GM10248 (cell line): ENCODE measurements around the gene RGSL1.
"Not testable (repeated sequence)": the region's sequence is repeated elsewhere in the genome, so short reads cannot be mapped to it uniquely, and the experiment has no call there.

Source experiments
- CTCF ChIA-PET: fragments of 300-600 bp; sonication (Branson Sonifier 250); formaldehyde crosslinking; extraction: SDS; loops from one replicate; lab custom pipeline; 2021; ENCODE audit warnings: antibody characterized with exemption; lab: Yijun Ruan, JAX
- POLR2A ChIA-PET: fragments of 350-650 bp; sonication (Branson Sonifier 250); formaldehyde crosslinking; extraction: SDS; loops from one replicate; lab custom pipeline; 2020; ENCODE audit warnings: antibody characterized with exemption; lab: Yijun Ruan, JAX
- DNase-seq: peaks from one replicate; pipeline ENCODE4 v3.0.0; 2012; ENCODE audit errors: extremely low spot score
- CTCF ChIP-seq: IDR thresholded peaks from 2 replicates; pipeline ENCODE4 v1.5.1; 2012; ENCODE audit warnings: mild to moderate bottlenecking, low read depth; ENCODE audit errors: extremely low read depth, missing control alignments, control extremely low read depth

The RGSL1 gene

GRCh38 chr1:182495693-182496092 is 45.7 kb downstream of the RGSL1 start:
- POLR2A ChIA-PET, result no interaction called here
- TF ChIP-seq CTCF, result no peak
- CTCF ChIA-PET, result interaction anchor here (3.0 kb wide), 1 partner anchor 11 kb away, joined by 17 read pairs; no protein-coding TSS in a partner anchor
- DNase-seq, result no peak

GRCh38 chr1:182507685-182508084 is 57.7 kb downstream of the RGSL1 start:
- POLR2A ChIA-PET, result no interaction called here
- no peak for DNase-seq
- TF ChIP-seq CTCF, result no peak
- CTCF ChIA-PET, result no interaction called here

DNA sequence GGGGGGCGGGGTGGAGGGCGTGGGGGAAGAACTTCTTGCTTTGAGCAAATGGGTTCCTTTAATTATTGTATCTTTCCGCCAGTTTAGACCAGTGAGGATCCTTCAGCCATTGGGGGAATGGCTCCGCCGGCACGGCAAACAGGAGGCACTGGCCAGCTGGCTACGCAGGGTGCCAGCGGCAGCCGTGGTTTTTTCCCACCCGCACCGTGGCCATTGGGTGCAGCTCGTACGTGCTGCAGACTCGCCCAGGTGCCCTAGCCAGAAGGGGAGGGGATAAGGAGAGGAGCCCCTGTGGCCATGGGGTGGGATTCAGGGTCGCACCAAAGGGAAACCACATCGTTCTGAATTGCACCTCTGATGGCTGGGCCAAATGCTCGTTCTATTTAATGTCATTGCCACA is 65.6 kb downstream of the RGSL1 start:
- ChIA-PET POLR2A (no interaction called here), CTCF (no interaction called here)
- DNase-seq, result no peak
- TF ChIP-seq CTCF, result no peak

- POLR2A ChIA-PET, result no interaction called here
- no peak for TF ChIP-seq CTCF
- no peak for DNase-seq
- CTCF ChIA-PET, result no interaction called here
Observed at GRCh38 chr1:182520736-182521135, 70.8 kb downstream of the RGSL1 start.

DNA sequence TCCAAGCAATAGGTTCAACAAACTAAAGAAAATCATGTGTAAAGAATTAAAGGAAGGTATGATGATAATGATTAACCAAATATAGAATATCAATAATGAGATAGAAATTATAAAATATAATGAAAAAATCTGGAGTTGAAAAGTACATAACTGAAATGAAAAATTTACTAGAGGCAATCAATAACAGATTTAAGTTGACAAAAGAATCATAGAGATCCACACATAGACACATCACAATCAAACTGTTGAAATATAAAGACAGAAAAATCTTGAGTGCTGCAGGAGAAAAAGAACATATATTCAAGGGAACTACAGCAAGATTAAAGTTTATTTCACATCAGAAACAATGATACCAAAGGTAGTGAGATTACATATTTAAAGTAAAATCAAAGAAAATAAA is 75.4 kb downstream of the RGSL1 start:
- no peak for DNase-seq
- ChIA-PET CTCF (no interaction called here), POLR2A (no interaction called here)
- no peak for TF ChIP-seq CTCF

- no peak for DNase-seq
- CTCF ChIA-PET, result no interaction called here
- TF ChIP-seq CTCF, result no peak
- POLR2A ChIA-PET, result no interaction called here
Observed at GRCh38 chr1:182527680-182528079, 77.7 kb downstream of the RGSL1 start.

GRCh38 chr1:182528206-182528605 is 78.3 kb downstream of the RGSL1 start:
- POLR2A ChIA-PET, DNase-seq, CTCF ChIA-PET: not testable (repeated sequence)
